HFF-Myc (cell line): ENCODE measurements around the gene ITGA6.

Source experiments
- DNase-seq: peaks from one replicate; pipeline ENCODE4 v3.0.0-alpha.2; 2011; ENCODE audit warnings: low read depth; ENCODE audit errors: extremely low read depth
- H3K4me3 ChIP-seq: replicated peaks from 2 replicates; pipeline ENCODE4 v1.5.1; 2011; ENCODE audit warnings: low read depth, mild to moderate bottlenecking, control low read depth, low read length
- CTCF ChIP-seq: IDR thresholded peaks from 2 replicates; pipeline ENCODE4 v1.5.1; 2012; ENCODE audit warnings: mild to moderate bottlenecking, low read depth, low read length, control low read depth; ENCODE audit errors: missing control alignments

The ITGA6 gene

DNA sequence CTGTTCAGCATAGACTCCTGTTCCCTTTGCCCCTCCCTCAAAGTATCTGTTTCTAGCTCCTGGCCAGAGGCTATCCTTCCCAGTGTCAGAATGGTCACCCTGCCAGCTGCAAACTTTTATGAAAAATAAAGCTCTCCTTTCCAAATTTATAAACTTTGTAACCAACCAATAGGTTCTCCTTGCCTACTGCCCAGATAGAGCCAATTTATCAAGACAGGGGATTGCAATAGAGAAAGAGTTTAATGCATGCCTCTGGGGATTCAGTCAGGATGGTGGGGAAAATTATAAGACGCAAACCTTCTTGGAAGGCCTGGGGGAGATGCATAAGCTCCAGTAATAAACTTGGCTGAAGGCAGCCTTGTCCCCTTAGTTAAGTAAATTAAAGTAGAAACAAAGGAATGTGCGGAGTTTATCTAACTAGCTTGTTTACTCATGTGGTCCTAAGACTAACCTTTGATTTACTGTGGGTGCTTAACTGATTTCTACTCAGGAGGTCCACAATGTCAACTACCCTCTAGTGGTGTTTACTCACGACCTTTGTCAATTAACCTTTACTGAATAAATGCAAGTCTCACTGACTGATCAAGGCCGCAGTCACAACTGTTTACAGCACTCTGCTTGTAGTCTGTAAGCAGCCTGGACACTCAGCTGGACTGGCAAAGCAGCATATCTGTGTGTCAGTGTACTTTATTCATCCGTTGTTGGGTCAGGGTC, 85.6 kb downstream of the ITGA6 start:
- H3K4me3 ChIP-seq, result no peak overlapping the region
- DNase-seq, result no peak
- TF ChIP-seq CTCF, result no peak

DNA sequence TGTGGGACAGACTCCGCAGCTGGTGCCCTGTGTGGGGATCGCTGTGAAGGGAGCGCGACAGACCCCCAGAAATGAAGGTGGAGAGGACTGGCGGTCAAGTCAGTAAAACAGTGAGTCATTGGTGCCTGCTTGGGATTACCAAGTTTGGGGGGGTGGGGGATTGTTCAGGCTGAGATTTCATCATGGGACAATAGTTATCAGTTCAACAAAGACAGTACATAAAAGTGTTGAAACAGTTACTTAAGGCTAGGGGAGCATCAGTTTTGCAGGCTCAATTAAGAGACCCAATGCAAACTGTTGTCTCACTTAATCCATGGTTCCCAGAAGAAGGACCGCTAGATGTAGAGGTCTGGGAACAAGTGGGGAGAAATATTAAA, 86.1 kb downstream of the ITGA6 start:
- TF ChIP-seq CTCF, result no peak
- no peak for DNase-seq
- no peak overlapping the region for H3K4me3 ChIP-seq

DNA sequence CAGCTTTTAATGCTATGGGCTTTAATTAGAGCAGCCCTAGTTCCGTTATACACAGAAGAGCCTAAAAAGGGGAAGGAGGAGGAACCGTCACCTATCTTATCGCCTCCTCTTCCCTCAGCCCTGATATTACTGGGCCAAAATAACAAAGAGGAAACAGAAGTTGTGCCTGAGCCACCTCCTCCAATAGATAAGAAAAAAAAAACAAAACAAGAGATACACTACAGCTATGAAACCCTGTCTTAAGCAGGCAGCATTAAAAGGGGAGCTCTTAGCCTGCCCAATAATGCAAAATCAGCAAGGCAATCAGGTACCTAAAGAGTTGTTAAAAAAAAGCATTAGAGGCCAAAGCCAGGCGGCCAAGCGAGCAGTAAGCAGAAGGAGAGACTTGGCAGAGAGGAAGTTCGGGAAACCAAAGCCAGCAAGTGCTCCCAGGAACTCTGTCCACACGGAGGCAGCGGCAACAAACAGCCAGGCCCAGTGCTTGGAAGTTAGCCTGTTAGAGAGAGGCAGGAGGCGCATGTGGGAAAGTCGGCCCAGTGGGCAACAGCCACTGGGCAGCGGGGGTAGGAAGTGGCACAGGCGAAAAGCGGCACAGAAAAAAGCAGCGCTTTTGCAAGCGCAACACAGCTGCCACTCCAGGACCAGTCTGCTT, 86.7 kb downstream of the ITGA6 start:
- H3K4me3 ChIP-seq, result no peak overlapping the region
- no peak for TF ChIP-seq CTCF
- DNase-seq, result no peak

- H3K4me3 ChIP-seq, result no peak overlapping the region
- DNase-seq, result peak; percentile 9
- no peak for TF ChIP-seq CTCF
Measured at GRCh38 chr2:172516299-172516698, 88.9 kb downstream of the ITGA6 start.

DNA sequence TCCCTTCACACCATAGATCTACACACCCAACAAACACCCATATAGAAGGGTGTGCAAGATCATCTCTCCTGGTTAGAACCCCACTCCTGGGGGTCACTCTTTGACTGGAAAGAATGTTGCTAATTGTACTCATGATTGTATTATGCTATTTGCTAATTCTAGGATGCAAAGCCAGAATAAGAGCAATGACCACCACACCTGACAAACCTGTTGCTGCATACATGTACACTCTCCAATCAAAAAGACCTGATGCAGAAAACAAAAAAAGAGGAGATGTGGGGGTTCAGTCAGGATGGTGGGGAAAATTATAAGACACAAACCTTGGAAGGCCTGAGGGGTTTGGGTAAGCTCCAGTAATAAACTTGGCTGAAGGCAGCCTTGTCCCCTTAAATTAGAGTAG, 91.6 kb downstream of the ITGA6 start:
- no peak for DNase-seq
- H3K4me3 ChIP-seq, result no peak overlapping the region
- TF ChIP-seq CTCF, result no peak

GRCh38 chr2:172525601-172526000, 98.2 kb downstream of the ITGA6 start:
- H3K4me3 ChIP-seq, result no peak overlapping the region

More at GRCh38 chr2:172525601-172526000, 98.2 kb downstream of the ITGA6 start:
- no peak for TF ChIP-seq CTCF
- DNase-seq, result no peak
